ENCODE results near the gene PTPRN2. TPM values are rescaled to one million over a fixed set of nuclear protein-coding genes. Genes with fewer than 3 reads are reported as not detected.
"Not testable (repeated sequence)": the region's sequence is repeated elsewhere in the genome, so short reads cannot be mapped to it uniquely, and the experiment has no call there.

PTPRN2 gene
- total RNA-seq, 1 experiment from 2014 or later = 0.11 TPM

DNA sequence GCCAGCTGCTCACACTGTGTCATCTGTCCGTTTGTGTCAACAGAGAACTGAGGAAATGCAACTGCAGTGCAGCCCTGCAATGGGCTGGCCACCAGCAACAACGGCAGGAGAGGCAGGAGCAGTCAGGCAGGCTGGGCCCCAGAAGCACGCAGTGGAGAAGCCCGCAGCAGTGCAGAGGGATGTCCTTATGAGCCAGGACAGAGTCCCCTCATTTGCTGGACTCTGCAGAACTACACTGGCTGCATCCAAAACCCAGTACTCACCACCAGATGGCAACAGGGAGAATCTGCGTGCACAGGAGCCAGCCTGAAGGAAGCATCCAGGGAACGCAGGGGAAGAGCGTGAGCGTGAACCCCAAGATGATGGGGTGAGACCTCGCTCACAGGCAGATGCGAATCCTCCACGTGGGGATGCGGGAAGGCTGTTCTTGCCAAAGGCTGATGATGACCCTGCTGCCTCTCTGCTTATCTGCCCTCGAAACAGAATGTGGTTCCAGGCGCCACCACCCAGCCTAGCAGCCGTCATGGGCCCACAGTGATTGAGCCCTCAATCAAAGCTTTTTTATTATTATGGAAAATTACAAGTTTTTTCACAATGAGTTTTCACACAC lies 232.1 kb downstream of the PTPRN2 start:
- ChIA-PET CTCF (interaction anchor here (0.7 kb wide), 1 partner anchor 1016 kb away, joined by 3 read pairs; no protein-coding TSS in a partner anchor), POLR2A (ENCODE audit: low non-redundant PET) (no interaction called here)
- no peak overlapping the region for H3K4me3 ChIP-seq (ENCODE audit: low read depth, low read length, poor library complexity, severe bottlenecking)
- no peaks in the 10 kb centered on the region for H3K9me3 ChIP-seq (ENCODE audit: low read depth, low read length, poor library complexity, severe bottlenecking)
- H3K27me3 ChIP-seq (replicated peaks; ENCODE audit: insufficient read depth, low read depth, low read length, poor library complexity) = peaks cover 6% of the 10 kb centered on the region
- H3K4me1 ChIP-seq (ENCODE audit: insufficient read depth, low read length, poor library complexity, severe bottlenecking) = no peaks in the 10 kb centered on the region
- no peaks in the 10 kb centered on the region for H3K36me3 ChIP-seq (ENCODE audit: insufficient read depth, low read length, poor library complexity, severe bottlenecking)
- no TSS peak for BruUV-seq (replicated peaks)
- intact Hi-C loops (cut with micrococcal nuclease; ENCODE audit: unreplicated experiment) = loop anchor here (2.0 kb wide), 1 partner anchor 53 kb away; no protein-coding TSS in a partner anchor
- H3K27ac ChIP-seq (ENCODE audit: low read depth, low read length, poor library complexity, severe bottlenecking) = no peak overlapping the region
- TF ChIP-seq, protein P1, sequence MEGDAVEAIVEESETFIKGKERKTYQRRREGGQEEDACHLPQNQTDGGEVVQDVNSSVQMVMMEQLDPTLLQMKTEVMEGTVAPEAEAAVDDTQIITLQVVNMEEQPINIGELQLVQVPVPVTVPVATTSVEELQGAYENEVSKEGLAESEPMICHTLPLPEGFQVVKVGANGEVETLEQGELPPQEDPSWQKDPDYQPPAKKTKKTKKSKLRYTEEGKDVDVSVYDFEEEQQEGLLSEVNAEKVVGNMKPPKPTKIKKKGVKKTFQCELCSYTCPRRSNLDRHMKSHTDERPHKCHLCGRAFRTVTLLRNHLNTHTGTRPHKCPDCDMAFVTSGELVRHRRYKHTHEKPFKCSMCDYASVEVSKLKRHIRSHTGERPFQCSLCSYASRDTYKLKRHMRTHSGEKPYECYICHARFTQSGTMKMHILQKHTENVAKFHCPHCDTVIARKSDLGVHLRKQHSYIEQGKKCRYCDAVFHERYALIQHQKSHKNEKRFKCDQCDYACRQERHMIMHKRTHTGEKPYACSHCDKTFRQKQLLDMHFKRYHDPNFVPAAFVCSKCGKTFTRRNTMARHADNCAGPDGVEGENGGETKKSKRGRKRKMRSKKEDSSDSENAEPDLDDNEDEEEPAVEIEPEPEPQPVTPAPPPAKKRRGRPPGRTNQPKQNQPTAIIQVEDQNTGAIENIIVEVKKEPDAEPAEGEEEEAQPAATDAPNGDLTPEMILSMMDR (conservative IDR thresholded peaks at IDR 0.05; ENCODE audit: low read depth, low read length) = peak; percentile 42
- TF ChIP-seq EZH2 (IDR thresholded peaks at IDR 0.05; ENCODE audit: borderline replicate concordance, low read depth, low read length, poor library complexity, severe bottlenecking) = no peak
- no peak for DNase-seq (ENCODE audit: low spot score)

GRCh38 chr7:158354861-158355260 lies 232.8 kb downstream of the PTPRN2 start:
- H3K4me1 ChIP-seq (ENCODE audit: insufficient read depth, low read length, poor library complexity, severe bottlenecking) = no peaks in the 10 kb centered on the region
- intact Hi-C loops (cut with micrococcal nuclease; ENCODE audit: unreplicated experiment) = loop anchor here (2.0 to 5.0 kb wide), 2 partner anchors 54 to 923 kb away; no protein-coding TSS in a partner anchor
- DNase-seq (ENCODE audit: low spot score) = no peak
- H3K36me3 ChIP-seq (ENCODE audit: insufficient read depth, low read length, poor library complexity, severe bottlenecking) = no peaks in the 10 kb centered on the region
- POLR2A ChIA-PET (ENCODE audit: low non-redundant PET) = no interaction called here
- TF ChIP-seq, protein P1 (conservative IDR thresholded peaks at IDR 0.05; ENCODE audit: low read depth, low read length) = no peak
- TF ChIP-seq EZH2 (IDR thresholded peaks at IDR 0.05; ENCODE audit: borderline replicate concordance, low read depth, low read length, poor library complexity, severe bottlenecking) = no peak
- no TSS peak for BruUV-seq (replicated peaks)
- H3K4me3 ChIP-seq (ENCODE audit: low read depth, low read length, poor library complexity, severe bottlenecking) = no peak overlapping the region
- H3K27ac ChIP-seq (ENCODE audit: low read depth, low read length, poor library complexity, severe bottlenecking) = no peak overlapping the region
- CTCF ChIA-PET = interaction anchor here (0.7 kb wide), 1 partner anchor 1015 kb away, joined by 3 read pairs; no protein-coding TSS in a partner anchor
- H3K9me3 ChIP-seq (ENCODE audit: low read depth, low read length, poor library complexity, severe bottlenecking) = no peaks in the 10 kb centered on the region
- peaks cover 6% of the 10 kb centered on the region for H3K27me3 ChIP-seq (replicated peaks; ENCODE audit: insufficient read depth, low read depth, low read length, poor library complexity)

DNA sequence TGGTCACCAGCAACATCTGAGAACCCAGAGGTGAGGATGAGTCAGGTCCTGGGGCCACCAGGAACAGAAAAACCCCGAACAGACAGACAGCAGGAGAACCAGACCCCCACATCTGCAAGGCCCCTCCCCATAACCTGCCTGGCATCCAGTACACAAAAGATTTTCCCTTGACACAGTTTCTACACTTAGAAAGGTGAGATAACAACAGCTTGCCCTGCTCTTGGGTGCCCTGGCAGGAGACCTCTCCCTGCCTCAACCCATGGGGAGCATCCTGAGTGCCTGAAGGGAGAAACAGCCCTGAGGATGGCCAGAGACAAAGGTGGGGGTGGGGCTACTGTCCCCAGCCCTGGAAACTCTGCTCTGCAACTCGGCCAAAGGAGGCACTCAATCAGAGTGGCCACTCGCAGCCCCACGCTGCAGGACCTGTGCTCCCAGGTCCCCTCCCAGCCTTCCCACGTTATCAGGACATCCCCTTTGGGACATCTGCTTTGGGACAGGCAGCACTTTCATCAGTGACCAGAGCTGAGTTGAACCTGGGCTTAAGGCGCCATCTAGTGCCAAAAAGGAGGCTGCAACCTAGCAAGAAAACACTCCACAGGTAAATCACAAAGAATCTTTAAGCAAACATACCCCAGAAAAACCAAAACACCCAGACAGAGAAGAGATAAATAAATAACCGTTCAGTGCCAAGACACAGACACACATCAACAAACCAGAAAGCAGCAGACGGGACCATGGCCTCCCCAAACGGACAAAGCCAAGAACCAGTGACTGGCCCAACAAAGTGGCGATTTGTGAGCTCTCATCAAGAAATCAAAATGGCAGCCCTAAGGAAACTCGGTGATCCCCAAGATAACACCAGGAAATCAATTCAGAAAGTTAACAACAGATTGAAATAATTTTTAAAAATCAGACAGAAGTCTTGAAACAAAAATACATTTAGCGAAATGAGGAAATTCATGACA lies 233.7 kb downstream of the PTPRN2 start:
- Histone ChIP-seq H3K9me3 (ENCODE audit: low read depth, low read length, poor library complexity, severe bottlenecking) (no peaks in the 10 kb centered on the region), H3K4me1 (ENCODE audit: insufficient read depth, low read length, poor library complexity, severe bottlenecking) (no peaks in the 10 kb centered on the region), H3K27ac (ENCODE audit: low read depth, low read length, poor library complexity, severe bottlenecking) (no peak overlapping the region), H3K4me3 (ENCODE audit: low read depth, low read length, poor library complexity, severe bottlenecking) (no peak overlapping the region), H3K27me3 (replicated peaks; ENCODE audit: insufficient read depth, low read depth, low read length, poor library complexity) (peaks cover 6% of the 10 kb centered on the region), H3K36me3 (ENCODE audit: insufficient read depth, low read length, poor library complexity, severe bottlenecking) (no peaks in the 10 kb centered on the region)
- intact Hi-C loops (cut with micrococcal nuclease; ENCODE audit: unreplicated experiment) = loop anchor here (2.0 to 5.0 kb wide), 2 partner anchors 55 to 922 kb away; no protein-coding TSS in a partner anchor
- DNase-seq (ENCODE audit: low spot score) = peak; percentile 42
- ChIA-PET CTCF (interaction anchor here (1.1 kb wide), 1 partner anchor 29 kb away, joined by 4 read pairs; no protein-coding TSS in a partner anchor), POLR2A (ENCODE audit: low non-redundant PET) (no interaction called here)
- TF ChIP-seq, protein P1 (conservative IDR thresholded peaks at IDR 0.05; ENCODE audit: low read depth, low read length) = peak; percentile 68
- TF ChIP-seq EZH2 (IDR thresholded peaks at IDR 0.05; ENCODE audit: borderline replicate concordance, low read depth, low read length, poor library complexity, severe bottlenecking) = no peak
- no TSS peak for BruUV-seq (replicated peaks)

DNA sequence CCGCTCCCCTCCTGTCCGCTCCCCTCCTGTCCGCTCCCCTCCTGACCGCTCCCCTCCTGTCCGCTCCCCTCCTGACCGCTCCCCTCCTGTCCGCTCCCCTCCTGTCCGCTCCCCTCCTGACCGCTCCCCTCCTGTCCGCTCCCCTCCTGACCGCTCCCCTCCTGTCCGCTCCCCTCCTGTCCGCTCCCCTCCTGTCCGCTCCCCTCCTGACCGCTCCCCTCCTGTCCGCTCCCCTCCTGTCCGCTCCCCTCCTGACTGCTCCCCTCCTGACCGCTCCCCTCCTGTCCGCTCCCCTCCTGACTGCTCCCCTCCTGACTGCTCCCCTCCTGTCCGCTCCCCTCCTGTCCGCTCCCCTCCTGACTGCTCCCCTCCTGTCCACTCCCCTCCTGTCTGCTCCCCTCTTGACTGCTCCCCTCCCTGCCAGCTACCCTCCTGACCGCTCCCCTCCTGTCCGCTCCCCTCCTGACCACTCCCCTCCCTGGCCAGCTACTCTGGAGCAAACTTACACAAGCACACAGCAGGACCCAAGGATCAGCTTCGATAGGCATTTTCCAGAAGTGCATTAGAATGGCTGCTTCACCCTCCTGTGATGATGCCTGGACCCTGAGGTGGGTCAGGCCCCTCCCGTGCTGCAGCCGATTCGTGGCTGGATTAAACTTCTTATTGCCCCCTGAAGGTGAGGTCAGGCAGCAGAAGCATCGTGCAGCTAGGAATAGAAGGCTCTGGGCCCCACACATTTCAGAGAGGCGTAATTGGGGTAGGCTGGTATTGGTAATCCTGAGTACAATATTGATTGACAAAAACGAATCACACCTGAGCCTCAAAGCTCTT lies 235.5 kb downstream of the PTPRN2 start:
- H3K4me3 ChIP-seq (ENCODE audit: low read depth, low read length, poor library complexity, severe bottlenecking); H3K27ac ChIP-seq (ENCODE audit: low read depth, low read length, poor library complexity, severe bottlenecking); H3K9me3 ChIP-seq (ENCODE audit: low read depth, low read length, poor library complexity, severe bottlenecking); DNase-seq (ENCODE audit: low spot score); CTCF ChIA-PET; H3K27me3 ChIP-seq (replicated peaks; ENCODE audit: insufficient read depth, low read depth, low read length, poor library complexity); POLR2A ChIA-PET (ENCODE audit: low non-redundant PET); H3K4me1 ChIP-seq (ENCODE audit: insufficient read depth, low read length, poor library complexity, severe bottlenecking); H3K36me3 ChIP-seq (ENCODE audit: insufficient read depth, low read length, poor library complexity, severe bottlenecking); BruUV-seq (replicated peaks): not testable (repeated sequence)
- intact Hi-C loops (cut with micrococcal nuclease; ENCODE audit: unreplicated experiment) = loop anchor here (5.0 kb wide), 1 partner anchor 920 kb away; no protein-coding TSS in a partner anchor

All from A673 (cell line).